Measurements from ENCODE around the gene PRM1. TPM values are rescaled to one million over a fixed set of nuclear protein-coding genes. Genes with fewer than 3 reads are reported as not detected.
A peak's percentile ranks its signal among the peaks of the same experiment; 100 is the strongest.

The PRM1 gene
- total and polyA plus RNA-seq, 2 of the 13 experiments (the other 11 are each of a cell fraction or from before 2014, with no cell fraction given) = not detected

- TF ChIP-seq IRX3 (CRISPR knock-in tag; IDR thresholded peaks at IDR 0.05; ENCODE audit: borderline replicate concordance, low read depth) (0 out of 2 replicates have a peak, but pooled peaks have one; percentile 58), CEBPB (IDR thresholded peaks at IDR 0.05; ENCODE audit: borderline replicate concordance, low read depth, low read length) (no peak), NCOR1 (IDR thresholded peaks at IDR 0.05; ENCODE audit: borderline replicate concordance, low read length) (peak; percentile 76), RARA (CRISPR knock-in tag; IDR thresholded peaks at IDR 0.05) (peak; percentile 69), BATF2 (CRISPR knock-in tag; IDR thresholded peaks at IDR 0.05) (no peak), ZNF276 (CRISPR knock-in tag; IDR thresholded peaks at IDR 0.05; ENCODE audit: low read depth) (no peak), ZNF280D (CRISPR knock-in tag; IDR thresholded peaks at IDR 0.05) (peak; percentile 47; the same call in 1 of the 2 replicates), MAFG (CRISPR knock-in tag; IDR thresholded peaks at IDR 0.05) (no peak), TIGD3 (CRISPR knock-in tag; IDR thresholded peaks at IDR 0.05; ENCODE audit: borderline replicate concordance) (no peak), ZBTB8A (CRISPR knock-in tag; IDR thresholded peaks at IDR 0.05; ENCODE audit: borderline replicate concordance, low read depth) (no peak), CREBL2 (CRISPR knock-in tag; IDR thresholded peaks at IDR 0.05; ENCODE audit: borderline replicate concordance) (no peak), DMTF1 (CRISPR knock-in tag; IDR thresholded peaks at IDR 0.05) (no peak), ZNF235 (CRISPR knock-in tag; IDR thresholded peaks at IDR 0.05; ENCODE audit: borderline replicate concordance) (no peak), IRF9 (CRISPR knock-in tag; IDR thresholded peaks at IDR 0.05; ENCODE audit: borderline replicate concordance) (0 out of 2 replicates have a peak, but pooled peaks have one; percentile 1), ZNF746 (CRISPR knock-in tag; IDR thresholded peaks at IDR 0.05) (no peak), CREB1 (IDR thresholded peaks at IDR 0.05) (no peak), CREB1 (CRISPR knock-in tag; IDR thresholded peaks at IDR 0.05) (no peak; the same call in 1 of the 2 replicates), CREM (IDR thresholded peaks at IDR 0.05) (peak; percentile 56; the same call in 1 of the 2 replicates), CREM (CRISPR knock-in tag; IDR thresholded peaks at IDR 0.05) (no peak)
Measured at GRCh38 chr16:11270602-11271162, 10.4 kb downstream of the PRM1 start (continued).
